ENCODE measurements around the gene CCDC93.
A peak's percentile ranks its signal among the peaks of the same experiment; 100 is the strongest.
"Not testable (repeated sequence)": the region's sequence is repeated elsewhere in the genome, so short reads cannot be mapped to it uniquely, and the experiment has no call there.

Gene CCDC93

DNA sequence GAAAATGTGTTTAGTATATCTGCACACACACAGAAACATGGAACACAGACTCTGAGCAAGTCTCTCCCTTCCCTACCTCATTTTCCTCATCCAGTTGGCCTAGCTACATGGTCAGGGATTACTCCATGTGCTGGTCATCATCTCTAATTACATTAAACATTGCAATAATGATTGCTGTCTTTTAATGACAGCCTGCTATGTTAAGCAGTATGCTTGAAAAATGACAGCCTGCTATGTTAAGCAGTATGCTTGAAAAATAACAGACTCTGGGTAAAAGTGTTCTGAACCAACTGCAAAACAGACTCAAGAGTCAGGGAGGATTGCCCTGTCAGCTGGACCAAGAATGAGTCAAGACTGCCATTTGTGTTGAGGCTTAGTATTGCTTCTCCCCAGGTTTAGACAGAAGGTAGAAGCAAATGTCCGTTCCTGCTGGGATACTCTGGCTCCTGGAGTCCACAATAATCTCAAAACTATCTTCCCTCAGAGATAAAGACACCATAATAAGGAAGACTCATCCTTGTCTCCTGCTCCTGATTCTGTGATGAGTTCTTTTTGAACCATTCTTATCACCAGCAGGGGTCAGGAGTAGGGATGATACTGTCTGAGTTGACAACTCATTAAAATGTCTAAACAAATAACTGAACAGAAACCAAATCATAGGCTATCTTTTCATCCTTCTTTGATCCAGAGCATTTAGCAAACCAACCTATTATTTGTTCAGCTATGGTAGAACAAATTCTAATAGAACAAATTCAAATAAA lies 57.7 kb downstream of the CCDC93 start:
- DNase-seq (ENCODE audit: low read depth) = peak; percentile 40

DNA sequence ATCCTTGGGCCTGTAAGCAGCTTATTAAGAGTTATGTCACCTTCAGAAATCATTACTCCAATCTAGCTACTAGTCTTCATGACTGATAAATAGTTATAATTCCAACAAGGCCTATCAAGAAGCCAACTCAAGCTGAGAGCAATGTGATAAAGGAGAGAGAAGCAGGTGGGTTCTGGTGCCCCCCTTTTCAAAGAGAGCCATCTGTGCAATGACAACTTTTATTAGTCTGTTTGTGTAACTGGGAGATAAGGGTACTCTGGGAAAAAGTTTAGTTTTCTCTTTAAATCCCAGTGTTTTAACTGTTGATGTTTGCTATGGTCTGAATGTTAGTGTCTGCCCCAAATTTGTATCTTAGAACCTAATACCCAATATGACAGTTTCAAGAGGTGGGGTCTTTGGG lies 60.6 kb downstream of the CCDC93 start:
- no peak for DNase-seq (ENCODE audit: low read depth)

DNA sequence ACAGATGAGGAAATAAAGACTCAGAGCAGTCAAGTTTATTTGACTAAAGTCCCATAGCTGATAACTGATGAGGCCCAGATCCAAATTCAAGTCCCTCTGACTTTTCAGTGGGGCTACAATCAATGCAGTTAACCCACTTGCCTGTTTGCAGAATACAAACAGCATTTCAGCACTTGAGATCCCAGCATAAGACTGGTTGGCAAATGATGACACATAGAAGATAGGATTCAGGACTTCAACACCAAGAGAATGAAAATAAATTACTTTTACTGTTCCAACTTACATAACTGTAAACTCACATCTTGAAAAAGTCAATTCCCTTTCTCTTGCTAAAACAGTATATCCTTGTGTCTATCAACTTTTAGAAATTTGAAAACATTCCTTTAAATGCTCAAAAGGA lies 61.2 kb downstream of the CCDC93 start:
- DNase-seq (ENCODE audit: low read depth) = no peak

DNA sequence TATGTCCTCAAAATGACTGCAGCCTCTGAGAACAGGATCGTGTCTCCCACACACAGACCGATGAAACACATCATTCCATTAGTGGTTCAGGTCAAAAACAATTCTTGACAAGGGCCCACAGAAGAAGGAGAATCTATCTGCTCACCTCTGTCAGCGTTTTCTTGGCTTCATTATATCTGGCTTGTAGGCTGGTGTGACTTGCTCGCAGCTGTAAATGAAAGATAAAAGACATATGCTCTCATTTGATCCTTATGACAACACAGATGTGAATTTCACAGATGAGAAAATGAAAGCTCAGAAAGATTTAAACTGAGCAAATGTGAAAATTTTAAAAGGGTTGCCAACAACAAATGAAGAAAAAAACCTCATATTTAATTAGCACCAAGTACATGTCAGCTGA lies 61.6 kb downstream of the CCDC93 start:
- no peak for DNase-seq (ENCODE audit: low read depth)

DNA sequence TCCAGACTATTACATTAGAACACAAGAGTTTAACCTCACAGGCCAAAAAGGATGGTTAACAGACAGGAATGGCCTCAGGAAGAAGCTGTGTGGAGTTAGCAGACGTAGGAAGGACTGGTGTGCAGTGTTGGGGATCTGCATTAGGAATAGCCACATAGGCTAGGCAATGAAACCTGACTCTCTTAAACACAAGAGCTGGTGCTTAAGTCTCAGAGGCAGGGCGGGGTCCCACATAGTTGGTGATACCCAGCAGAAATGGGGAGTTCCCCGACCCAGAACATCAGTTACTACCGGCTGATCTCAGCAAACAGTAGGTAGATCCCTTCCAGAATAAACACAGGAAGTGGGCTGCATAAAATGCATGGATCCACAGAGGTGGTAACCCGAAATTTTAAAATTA lies 64.1 kb downstream of the CCDC93 start:
- no peak for DNase-seq (ENCODE audit: low read depth)

DNA sequence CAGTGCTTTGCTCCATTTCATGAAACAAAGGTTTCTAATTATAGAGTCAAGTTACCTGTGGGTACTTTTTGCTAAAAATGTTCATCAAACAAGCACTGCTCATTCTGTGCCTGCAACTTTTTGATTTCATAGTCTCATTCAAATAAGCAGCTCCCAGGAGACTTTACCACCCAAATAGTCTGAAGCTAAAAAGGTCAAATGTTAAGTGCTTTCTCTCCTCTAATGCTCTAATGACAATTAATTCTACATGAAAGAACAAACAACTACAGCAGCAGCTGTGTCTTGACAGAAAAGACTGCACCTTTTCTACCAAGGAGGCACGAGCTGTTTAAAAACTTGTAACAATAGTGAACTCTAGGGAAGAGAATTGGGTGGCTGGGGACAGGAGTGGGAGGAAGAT lies 65.3 kb downstream of the CCDC93 start:
- DNase-seq (ENCODE audit: low read depth) = no peak

DNA sequence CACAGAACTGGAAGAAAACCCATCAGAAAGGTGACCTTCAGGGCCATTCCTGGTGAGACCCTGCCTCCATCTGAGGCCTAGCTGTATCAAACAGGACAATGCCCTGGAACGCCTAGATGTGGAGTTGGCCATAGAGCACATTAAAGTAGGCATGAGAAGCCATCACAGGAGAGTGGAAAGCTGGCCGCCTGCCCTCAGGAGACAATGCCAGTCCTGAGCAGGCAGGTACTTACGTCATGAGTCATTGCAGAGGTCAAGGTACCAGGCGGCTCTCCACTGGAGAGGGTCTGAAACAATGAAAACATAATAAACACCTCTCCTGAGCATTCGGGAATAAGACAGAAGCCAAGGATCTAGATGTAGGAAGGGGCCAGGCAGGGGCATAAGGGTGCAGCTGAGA lies 68.6 kb downstream of the CCDC93 start:
- no peak for DNase-seq (ENCODE audit: low read depth)

DNA sequence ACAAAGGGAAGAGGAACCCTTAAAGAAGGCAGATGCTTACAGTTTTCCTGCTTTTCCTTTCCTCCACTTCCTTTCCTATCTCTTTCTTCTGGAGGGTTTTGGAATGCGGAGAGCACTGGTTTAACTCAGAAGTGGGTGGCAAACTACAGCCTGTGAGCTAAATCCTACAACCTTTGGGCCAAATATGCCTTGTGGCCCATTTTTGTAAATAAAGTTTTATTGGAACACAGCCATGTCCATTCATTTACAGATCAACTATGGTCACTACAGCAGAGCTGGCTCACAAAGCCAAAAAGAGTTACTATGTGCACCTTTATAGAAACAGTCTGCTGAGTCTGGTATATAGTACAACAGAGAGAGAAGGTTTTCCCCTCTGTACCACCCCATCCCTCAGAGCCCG lies 69.1 kb downstream of the CCDC93 start:
- no peak for DNase-seq (ENCODE audit: low read depth)

DNA sequence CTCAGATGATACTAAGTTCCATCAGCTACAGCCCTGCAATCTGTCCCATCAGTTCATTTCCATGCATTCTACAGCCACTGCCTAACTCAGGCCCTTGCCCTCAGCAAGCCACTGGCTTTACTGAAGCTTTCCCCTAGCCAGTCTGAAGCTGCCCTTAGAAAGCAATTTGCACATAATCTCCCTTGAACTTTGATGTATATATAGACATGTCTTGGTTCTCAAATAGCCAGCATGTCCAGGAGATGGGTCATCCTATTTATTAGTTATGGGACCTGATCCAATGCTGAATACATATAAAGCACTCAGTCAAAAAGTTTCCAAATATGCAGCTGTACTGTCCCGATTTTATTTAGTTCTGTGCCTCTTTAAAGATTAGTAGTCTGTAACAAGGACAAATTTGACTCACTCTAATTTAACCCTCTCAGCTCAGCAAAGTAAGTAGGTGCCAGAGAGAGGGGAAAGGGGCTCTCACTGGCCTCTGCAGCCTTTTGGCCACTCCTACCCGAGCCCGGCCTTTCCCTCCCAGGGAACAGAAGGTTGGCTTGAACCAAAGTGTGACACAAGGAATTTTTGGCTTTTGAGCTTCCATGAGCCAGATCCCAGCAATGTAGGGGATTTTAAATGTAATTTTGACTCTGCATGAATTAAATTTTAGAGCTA lies 70.7 kb downstream of the CCDC93 start:
- peak; percentile 9 for DNase-seq (ENCODE audit: low read depth)

DNA sequence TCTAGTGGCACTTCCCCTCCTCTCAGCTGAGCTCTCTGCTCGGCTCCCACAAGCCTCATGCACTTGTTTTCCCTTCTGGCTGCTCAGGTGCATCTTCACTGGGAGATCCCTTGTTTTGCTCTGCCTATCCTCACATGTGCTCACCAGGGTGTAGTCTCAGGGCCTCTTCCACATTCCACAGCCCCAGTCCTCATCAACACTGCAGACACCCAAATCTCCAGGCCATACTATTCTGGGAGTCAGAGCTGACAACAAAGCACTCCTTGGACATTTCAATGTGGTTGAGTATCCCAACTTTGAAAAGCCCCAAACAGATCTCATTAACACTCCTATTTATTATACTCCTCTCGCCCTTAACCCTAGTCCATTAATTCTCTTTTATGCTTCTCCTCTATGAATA lies 71.3 kb downstream of the CCDC93 start:
- no peak for DNase-seq (ENCODE audit: low read depth)

DNA sequence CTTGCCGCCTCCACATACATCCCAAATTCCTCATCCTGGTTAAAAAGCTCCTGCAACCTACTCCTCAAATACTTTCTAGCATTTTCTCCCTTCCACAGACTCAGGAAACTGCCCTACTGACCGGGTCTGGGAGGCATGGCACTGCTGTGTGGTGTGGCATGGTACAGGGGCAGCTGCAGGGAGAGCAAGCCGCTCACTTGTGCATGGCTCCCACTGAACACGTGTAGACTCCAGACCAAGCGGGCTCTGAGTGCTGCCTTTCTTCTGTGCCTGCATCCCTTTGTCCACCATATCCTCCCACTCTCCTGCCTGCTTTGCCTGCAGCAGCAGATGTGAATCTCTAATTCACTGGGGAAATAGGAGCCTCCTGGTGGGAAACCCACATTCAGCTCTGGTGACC lies 72.2 kb downstream of the CCDC93 start:
- no peak for DNase-seq (ENCODE audit: low read depth)

DNA sequence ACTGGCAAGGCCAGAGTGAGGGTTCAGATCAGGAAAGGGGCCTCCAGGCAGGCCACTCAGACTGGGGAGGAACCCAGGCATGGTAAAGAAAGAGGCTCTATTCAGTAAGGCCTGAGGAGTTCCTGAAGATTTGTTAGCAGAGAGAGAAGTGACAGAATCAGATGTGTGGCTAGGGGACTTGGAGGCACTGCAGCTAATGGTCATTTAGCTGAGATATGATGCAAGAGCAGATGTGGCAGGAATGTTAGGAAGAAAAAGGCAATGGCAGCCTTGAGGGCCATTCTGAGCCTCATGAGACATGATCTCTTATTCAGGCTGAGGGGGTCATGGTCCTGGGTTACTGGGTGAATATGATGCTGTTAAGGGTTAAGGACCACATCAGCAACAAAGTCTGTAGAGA lies 73.4 kb downstream of the CCDC93 start:
- no peak for DNase-seq (ENCODE audit: low read depth)

DNA sequence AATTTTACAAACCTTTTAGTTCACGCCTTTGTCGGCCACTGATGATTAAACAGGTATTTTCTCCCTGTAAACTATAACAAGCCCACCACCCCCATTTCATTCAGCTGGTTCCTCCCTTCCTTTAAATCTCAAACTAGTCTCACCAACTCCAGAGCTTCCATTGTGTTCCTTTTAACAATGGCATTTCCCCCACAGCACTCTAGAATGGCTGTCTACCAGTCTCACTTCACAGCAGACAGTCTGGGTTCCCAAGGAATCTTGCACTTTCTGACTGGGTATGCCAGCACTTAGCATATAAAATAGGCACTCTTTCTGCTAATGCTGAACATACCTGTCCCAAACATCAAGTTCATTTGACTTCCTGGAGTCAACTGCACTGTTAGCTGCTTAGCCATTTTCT lies 75.3 kb downstream of the CCDC93 start:
- no peak for DNase-seq (ENCODE audit: low read depth)

DNA sequence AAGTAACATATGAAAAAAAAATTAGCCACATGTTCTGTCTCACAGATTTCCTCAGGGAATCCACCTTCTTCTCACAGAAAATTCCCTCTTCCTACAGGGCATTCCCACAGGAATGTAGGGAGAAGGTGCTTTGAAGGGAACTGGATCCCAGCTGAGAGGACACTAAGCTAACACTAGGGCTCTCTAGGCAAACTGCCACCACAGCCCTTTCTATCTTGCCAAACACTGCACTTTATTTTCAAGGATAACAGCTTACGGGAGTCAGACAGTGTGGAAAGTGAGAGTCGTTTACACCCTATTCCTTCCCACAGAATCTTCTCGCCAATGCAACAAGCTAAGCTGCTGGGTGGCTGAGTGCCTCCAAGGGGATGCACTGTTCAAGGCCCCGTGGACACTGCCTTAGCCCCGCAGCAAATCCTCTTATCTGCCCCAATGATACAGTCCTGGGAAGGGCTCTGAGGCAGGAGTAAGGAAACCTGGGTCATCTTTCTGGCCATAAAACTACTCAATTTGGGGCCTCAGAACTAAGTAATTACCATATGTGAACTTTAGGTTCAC lies 76.9 kb downstream of the CCDC93 start:
- DNase-seq (ENCODE audit: low read depth) = no peak

DNA sequence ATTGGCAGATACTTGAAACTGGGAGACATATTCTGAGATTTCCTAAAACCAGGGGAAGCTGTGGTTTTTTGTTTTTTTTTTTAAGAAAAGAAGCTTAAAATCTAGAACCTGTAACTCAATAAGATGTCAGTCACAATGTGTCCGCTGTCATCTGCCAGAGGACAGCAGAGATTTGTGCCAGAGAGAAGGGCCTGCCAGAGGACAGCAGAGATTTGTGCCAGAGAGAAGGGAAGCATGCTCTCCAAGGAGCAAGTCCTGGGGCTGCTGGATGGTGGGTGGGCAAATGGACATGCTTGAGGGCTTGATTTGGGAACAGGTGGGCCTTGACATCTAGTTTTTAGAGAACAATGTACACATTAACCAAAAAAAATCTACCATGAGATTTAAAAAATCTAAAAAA lies 77.9 kb downstream of the CCDC93 start:
- no peak for DNase-seq (ENCODE audit: low read depth)

DNA sequence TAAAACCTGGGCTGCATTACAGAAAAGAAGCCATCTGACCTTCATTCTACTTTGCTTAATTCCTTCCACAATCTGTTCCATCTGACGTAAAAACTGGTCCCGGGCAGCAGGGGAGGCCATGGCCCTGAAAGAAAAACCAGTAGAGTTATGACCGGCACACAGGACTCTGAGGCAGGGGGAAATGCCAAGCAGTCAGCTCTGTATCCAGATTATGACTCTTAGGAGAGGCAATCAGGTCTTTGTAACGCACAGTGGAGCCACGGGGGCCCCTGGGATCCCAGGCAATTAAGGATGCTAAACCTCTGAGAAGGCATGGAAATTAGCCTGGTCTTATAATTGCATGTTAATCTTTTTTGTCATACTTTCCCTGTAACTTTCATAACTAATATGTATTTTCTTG lies 78.4 kb downstream of the CCDC93 start:
- DNase-seq (ENCODE audit: low read depth) = no peak

DNA sequence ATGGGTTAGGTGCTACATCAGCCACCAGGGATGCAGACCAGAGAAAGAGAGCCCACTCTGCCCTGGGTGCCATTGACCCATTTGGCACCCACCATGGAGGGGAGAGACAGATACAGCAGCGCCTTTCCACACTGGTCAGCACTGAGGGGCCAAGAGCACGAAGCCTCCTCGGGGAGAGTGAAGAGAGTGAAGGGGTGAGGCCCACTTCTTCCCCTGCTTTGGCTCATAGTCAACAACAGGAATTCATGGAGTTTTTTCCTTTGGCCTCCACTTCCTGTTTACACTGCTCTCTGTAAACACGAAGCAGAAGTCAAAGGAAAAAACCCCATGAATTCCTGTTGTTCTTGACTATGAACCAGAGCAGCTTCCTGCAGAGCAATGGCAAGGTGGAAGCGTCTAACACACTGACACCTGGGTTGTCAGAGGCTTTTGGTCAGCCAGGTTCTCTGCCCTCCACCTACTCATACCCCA lies 80.0 kb downstream of the CCDC93 start:
- no peak for DNase-seq (ENCODE audit: low read depth)

DNA sequence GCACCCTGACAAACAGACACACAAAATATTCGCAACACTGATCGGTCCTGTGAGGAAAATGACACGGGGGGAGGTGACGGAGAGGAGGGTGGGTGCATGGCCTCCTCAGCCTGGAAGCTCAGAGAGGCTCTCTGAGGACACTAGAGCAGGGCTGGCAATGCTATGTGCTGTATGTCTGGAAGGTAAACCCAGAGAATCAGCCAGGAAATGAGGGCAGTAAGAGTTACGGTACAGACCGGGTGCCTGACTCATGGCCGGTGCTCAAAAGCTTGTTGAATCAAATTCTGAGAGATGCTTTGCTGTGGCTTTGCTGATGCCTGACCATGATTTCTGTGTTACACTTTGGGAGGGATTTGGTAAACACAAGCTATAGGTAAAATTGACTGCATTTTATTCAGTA lies 81.9 kb downstream of the CCDC93 start:
- no peak for DNase-seq (ENCODE audit: low read depth)

DNA sequence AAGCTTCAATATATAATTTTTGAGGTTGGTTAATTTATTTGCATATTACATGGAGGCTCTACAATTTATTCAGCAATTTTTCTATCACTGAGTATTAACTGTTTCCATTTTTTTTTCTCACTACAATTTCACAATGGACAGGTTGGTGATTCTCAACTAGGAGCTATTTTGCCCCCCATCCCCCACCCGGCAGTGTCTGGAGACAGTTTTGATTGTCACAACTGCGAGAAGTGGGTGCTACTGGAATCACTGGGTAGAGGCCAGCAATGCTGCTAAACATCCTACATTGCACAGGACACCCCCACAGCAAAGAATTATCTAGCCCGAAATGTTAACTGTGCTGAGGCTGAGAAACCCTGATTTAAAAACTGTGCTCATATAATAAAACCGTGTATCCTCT lies 82.6 kb downstream of the CCDC93 start:
- no peak for DNase-seq (ENCODE audit: low read depth)

DNA sequence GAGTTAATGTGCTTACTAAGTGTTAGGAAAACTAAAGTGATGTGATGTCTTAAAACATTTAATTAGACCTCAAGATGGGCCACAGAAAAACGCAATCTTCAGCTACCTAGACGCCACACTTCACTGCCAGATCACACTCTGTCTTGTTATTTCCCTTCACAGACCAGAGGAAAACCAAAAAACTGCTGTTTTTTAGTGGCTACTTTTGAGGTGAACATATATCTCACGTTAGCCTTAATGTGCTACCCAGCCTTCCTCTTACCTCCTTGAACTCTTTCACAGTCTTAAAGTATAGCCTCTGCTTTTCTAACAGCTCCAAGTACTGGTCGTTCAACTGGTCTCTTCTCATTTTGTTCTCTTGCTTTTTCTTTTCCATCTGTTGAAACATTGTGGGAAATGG lies 83.1 kb downstream of the CCDC93 start:
- no peak for DNase-seq (ENCODE audit: low read depth)

DNA sequence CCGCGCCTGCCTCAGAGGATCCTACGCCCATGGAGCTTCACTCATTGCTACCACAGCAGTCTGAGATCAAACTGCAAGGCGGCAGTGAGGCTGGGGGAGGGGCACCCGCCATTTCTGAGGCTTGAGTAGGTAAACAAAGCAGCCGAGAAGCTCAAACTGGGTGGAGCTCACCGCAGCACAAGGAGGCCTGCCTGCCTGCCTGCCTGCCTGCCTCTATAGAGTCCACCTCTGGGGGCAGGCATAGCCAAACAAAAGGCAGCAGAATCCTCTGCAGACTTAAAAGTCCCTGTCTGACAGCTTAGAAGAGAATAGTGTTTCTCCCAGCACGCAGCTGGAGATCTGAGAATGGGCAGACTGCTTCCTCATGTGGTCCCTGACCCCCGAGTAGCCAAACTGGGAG lies 90.4 kb downstream of the CCDC93 start:
- DNase-seq (ENCODE audit: low read depth) = not testable (repeated sequence)

DNA sequence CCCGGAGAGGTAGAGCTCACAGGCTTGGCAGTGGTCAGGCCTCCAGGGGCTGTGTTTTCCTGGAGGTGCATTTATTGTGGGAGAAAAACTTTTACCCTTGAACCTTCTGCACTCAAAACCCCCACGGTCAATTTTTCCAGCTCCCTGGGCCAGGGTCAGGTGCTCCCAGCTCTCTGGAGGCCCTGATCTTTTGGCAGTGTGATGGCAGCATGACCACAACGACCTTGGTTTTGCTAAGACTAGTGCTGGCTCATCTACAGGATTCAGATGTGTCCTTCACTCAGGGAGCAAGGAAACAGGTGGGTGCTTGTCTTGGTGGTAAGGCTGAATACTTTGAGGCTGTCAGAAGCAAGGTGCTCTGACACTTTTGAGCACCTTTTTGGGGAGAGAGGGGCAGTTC lies 92.3 kb downstream of the CCDC93 start:
- DNase-seq (ENCODE audit: low read depth) = no peak

DNA sequence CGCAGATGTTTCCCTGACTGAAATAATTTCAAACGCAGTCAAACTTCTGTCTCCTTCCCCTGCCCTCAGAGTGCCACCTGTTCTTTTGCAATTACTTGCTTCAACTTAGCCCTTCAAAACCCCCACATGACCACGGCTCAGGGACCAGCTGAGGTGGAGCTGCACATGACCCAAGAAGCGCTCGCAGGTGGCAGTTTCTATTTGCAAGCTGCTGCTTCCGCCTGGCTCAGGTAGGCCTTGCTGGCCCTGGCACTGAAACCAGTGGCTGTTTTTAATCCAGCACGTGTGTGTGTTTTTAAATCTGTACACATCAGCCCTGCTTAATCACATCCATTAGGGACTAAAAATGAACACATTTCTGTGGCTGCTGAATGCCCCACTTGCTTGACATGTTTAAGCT lies 95.3 kb downstream of the CCDC93 start:
- DNase-seq (ENCODE audit: low read depth) = no peak
